Ascending aorta (tissue), 2 donors: Measurements from ENCODE around the gene GRHL3. TPM values are rescaled to one million over a fixed set of nuclear protein-coding genes. Genes with fewer than 3 reads are reported as not detected.

Experiments
- DNase-seq, 2 donors: peaks; one replicate each; pipeline ENCODE4 v3.0.0-alpha.2; 2019; ENCODE audit warnings: low spot score in 2 of 2
- H3K27ac ChIP-seq, 2 donors: fragments of 200-600 bp; sonication (generic); one replicate each; pipeline ENCODE4 v1.5.1; 2016 to 2017; ENCODE audit warnings: mild to moderate bottlenecking in 1 of 2
- H3K27me3 ChIP-seq: fragments of 200-600 bp; sonication (generic); one replicate; pipeline ENCODE4 v1.5.1; 2017
- H3K36me3 ChIP-seq, 2 donors: fragments of 200-600 bp; sonication (generic); one replicate each; pipeline ENCODE4 v1.5.1; 2016
- H3K4me1 ChIP-seq, 2 donors: fragments of 200-600 bp; sonication (generic); one replicate each; pipeline ENCODE4 v1.5.1; 2016 to 2017; ENCODE audit warnings: mild to moderate bottlenecking in 1 of 2
- H3K4me3 ChIP-seq, 2 donors: fragments of 200-600 bp; sonication (generic); one replicate each; pipeline ENCODE4 v1.5.1; 2016 to 2017; ENCODE audit warnings: mild to moderate bottlenecking in 1 of 2
- H3K9me3 ChIP-seq, 2 donors: fragments of 200-600 bp; sonication (generic); one replicate each; pipeline ENCODE4 v1.5.1; 2016
- CTCF ChIP-seq, 3 experiments: fragments of 200-600 bp in 2 of 3; fragments of 450-650 bp in 1 of 3; sonication (generic) in 2 of 3; IDR thresholded peaks; one replicate each; pipeline ENCODE4 v1.5.1; 2016 to 2019; ENCODE audit warnings: antibody characterized with exemption in 3 of 3, mild to moderate bottlenecking in 1 of 3, moderate library complexity in 1 of 3
- intact Hi-C: fragments of 100-400 bp; cut with DNase I; formaldehyde crosslinking; loops from one replicate; pipeline ENCODE4 v1.15.1; 2023
- total RNA-seq: library from RNA; depleted of rRNA; stranded (reverse); fragments of >200 nt; gene quantifications from one replicate; pipeline ENCODE4 v1.1.0, GENCODE V29; 2016

The GRHL3 gene
- total RNA-seq, 1 donor from 2014 or later: not detected

- Histone ChIP-seq H3K9me3 (no peaks in the 10 kb centered on the region), H3K36me3 (no peaks in the 10 kb centered on the region), H3K27ac (no peak overlapping the region), H3K4me3 (no peak overlapping the region), H3K27me3 (no peaks in the 10 kb centered on the region), H3K4me1 (no peaks in the 10 kb centered on the region)
- no peak for TF ChIP-seq CTCF (IDR thresholded peaks at IDR 0.05)
- DNase-seq: no peak
- intact Hi-C loops: no loop called here
Measured at GRCh38 chr1:24361811-24362210, 42.7 kb downstream of the GRHL3 start.

GRCh38 chr1:24362396-24362795 is 43.2 kb downstream of the GRHL3 start:
- no peak overlapping the region for H3K4me3 ChIP-seq
- no peak for DNase-seq
- no peaks in the 10 kb centered on the region for H3K27me3 ChIP-seq
- no peaks in the 10 kb centered on the region for H3K36me3 ChIP-seq
- TF ChIP-seq CTCF (IDR thresholded peaks at IDR 0.05): no peak
- H3K4me1 ChIP-seq: no peaks in the 10 kb centered on the region
- H3K9me3 ChIP-seq: no peaks in the 10 kb centered on the region
- H3K27ac ChIP-seq: no peak overlapping the region
- intact Hi-C loops: no loop called here

- H3K9me3 ChIP-seq: no peaks in the 10 kb centered on the region
- H3K4me1 ChIP-seq: no peaks in the 10 kb centered on the region
- DNase-seq: no peak
- TF ChIP-seq CTCF (IDR thresholded peaks at IDR 0.05): no peak
- no peak overlapping the region for H3K4me3 ChIP-seq
- intact Hi-C loops: no loop called here
- no peaks in the 10 kb centered on the region for H3K27me3 ChIP-seq
- H3K36me3 ChIP-seq: no peaks in the 10 kb centered on the region
- no peak overlapping the region for H3K27ac ChIP-seq
Measured at GRCh38 chr1:24362982-24363614, 43.9 kb downstream of the GRHL3 start.

GRCh38 chr1:24363994-24364393 is 44.8 kb downstream of the GRHL3 start:
- TF ChIP-seq CTCF (IDR thresholded peaks at IDR 0.05): no peak
- Histone ChIP-seq H3K27me3 (no peaks in the 10 kb centered on the region), H3K27ac (no peak overlapping the region), H3K4me1 (no peaks in the 10 kb centered on the region), H3K36me3 (no peaks in the 10 kb centered on the region), H3K9me3 (no peaks in the 10 kb centered on the region), H3K4me3 (no peak overlapping the region)
- no peak for DNase-seq
- intact Hi-C loops: no loop called here

GRCh38 chr1:24364605-24364974 is 45.4 kb downstream of the GRHL3 start:
- intact Hi-C loops: no loop called here
- no peak for DNase-seq
- Histone ChIP-seq H3K27me3 (no peaks in the 10 kb centered on the region), H3K36me3 (no peaks in the 10 kb centered on the region), H3K4me1 (no peaks in the 10 kb centered on the region), H3K9me3 (no peaks in the 10 kb centered on the region), H3K27ac (no peak overlapping the region), H3K4me3 (no peak overlapping the region)
- no peak for TF ChIP-seq CTCF (IDR thresholded peaks at IDR 0.05)
